Suprapubic skin (tissue), 4 donors: ENCODE measurements around the gene RNGTT.

Experiments used
- CTCF ChIP-seq, 2 donors: fragments of 200-600 bp in 1 of 2; fragments of 450-650 bp in 1 of 2; sonication (generic) in 1 of 2; IDR thresholded peaks; one replicate each; pipeline ENCODE4 v1.5.1; 2016 to 2019; ENCODE audit warnings: antibody characterized with exemption in 2 of 2, mild to moderate bottlenecking in 1 of 2, moderate library complexity in 1 of 2
- EP300 ChIP-seq: sonication (generic); formaldehyde crosslinking; IDR thresholded peaks from one replicate; pipeline ENCODE4 v1.6.1; 2017; ENCODE audit warnings: antibody characterized with exemption
- POLR2A ChIP-seq, 2 donors: fragments of 450-650 bp; IDR thresholded peaks; one replicate each; pipeline ENCODE4 v1.6.1; 2017; ENCODE audit warnings: antibody characterized with exemption in 2 of 2, mild to moderate bottlenecking in 2 of 2, moderate library complexity in 2 of 2
- POLR2AphosphoS5 ChIP-seq, 3 donors: sonication (generic); formaldehyde crosslinking; IDR thresholded peaks; one replicate each; pipeline ENCODE4 v1.6.1; 2017; ENCODE audit warnings: antibody characterized with exemption in 3 of 3

GRCh38 chr6:88609983-88610382 lies 353.4 kb downstream of the RNGTT start:
- no peak for TF ChIP-seq CTCF (IDR thresholded peaks at IDR 0.05)
- TF ChIP-seq POLR2A (IDR thresholded peaks at IDR 0.05) = no peak
- no peak for TF ChIP-seq POLR2AphosphoS5 (IDR thresholded peaks at IDR 0.05)
- no peak for TF ChIP-seq EP300
